HepG2 (cell line): ENCODE results near the gene HOXA11. TPM values are rescaled to one million over a fixed set of nuclear protein-coding genes. Genes with fewer than 3 reads are reported as not detected.

Experiments
- ATAC-seq: fragments of 200-7000 bp; cut with Tn5 transposase; 3 replicates; pipeline ENCODE4 v1.9.1; 2020; ENCODE audit warnings: mild to moderate bottlenecking, moderate library complexity
- BruUV-seq: library from RNA; stranded (reverse); fragments of 400-500 nt; replicated peaks from 2 replicates; lab custom pipeline; 2021; lab: Mats Ljungman, UMichigan
- CTCF ChIA-PET: fragments of 300-600 bp; formaldehyde crosslinking; extraction: SDS; loops from one replicate; lab custom pipeline; 2021; ENCODE audit warnings: low total read pairs, inconsistent platforms, low intra/inter-chr PET ratio; lab: Yijun Ruan, JAX
- POLR2A ChIA-PET: fragments of 350-600 bp; sonication (Branson Sonifier 250); formaldehyde crosslinking; loops from one replicate; lab custom pipeline; 2020; ENCODE audit warnings: antibody characterized with exemption, inconsistent platforms; lab: Yijun Ruan, JAX
- DNase-seq: peaks from one replicate; pipeline ENCODE4 v3.0.0-alpha.2; 2015; ENCODE audit warnings: low spot score
- FAIRE-seq: peaks from 3 replicates; lab custom pipeline; 2011; peaks lifted over from hg19 to GRCh38; lab: Jason Lieb, UNC
- H2AFZ ChIP-seq: one replicate; pipeline ENCODE4 v1.6.1; 2011; ENCODE audit warnings: low read length, inconsistent platforms
- H3K27ac ChIP-seq: fragments of 300-600 bp; 3 replicates; pipeline ENCODE4 v1.8.0; 2011; ENCODE audit warnings: mixed run types, mild to moderate bottlenecking, mixed read lengths, low read length, inconsistent platforms; ENCODE audit not compliant: insufficient read depth; ENCODE audit errors: extremely low read length
- H3K27me3 ChIP-seq, 2 experiments: fragments of 200-600 bp in 1 of 2; 2 replicates in 1 of 2; 3 replicates in 1 of 2; pipeline versions ENCODE4 v1.6.0 to v1.8.0; 2011; ENCODE audit warnings: low read length in 2 of 2, mild to moderate bottlenecking in 2 of 2, moderate library complexity in 2 of 2, inconsistent platforms in 1 of 2; ENCODE audit not compliant: insufficient read depth in 2 of 2, control insufficient read depth in 1 of 2
- H3K36me3 ChIP-seq, 2 experiments: fragments of 200-600 bp in 1 of 2; replicated peaks in 1 of 2; 2 replicates in 1 of 2; 3 replicates in 1 of 2; pipeline versions ENCODE4 v1.5.1 to v1.8.0; 2011; ENCODE audit warnings: low read length in 2 of 2, inconsistent platforms in 1 of 2; ENCODE audit not compliant: insufficient read depth in 2 of 2, control insufficient read depth in 1 of 2
- H3K4me1 ChIP-seq: 2 replicates; pipeline ENCODE4 v1.5.1; 2012; ENCODE audit warnings: low read length, inconsistent platforms; ENCODE audit not compliant: insufficient read depth
- H3K4me2 ChIP-seq: 2 replicates; pipeline ENCODE4 v1.6.0; 2011; ENCODE audit warnings: low read depth, low read length, inconsistent platforms
- H3K4me3 ChIP-seq, 3 experiments: fragments of 200-600 bp in 1 of 3; sonication (generic), shearing (Covaris generic) in 1 of 3; replicated peaks in 1 of 3; 2 replicates each; pipeline ENCODE4 v1.5.1; 2011 to 2016; ENCODE audit warnings: low read length in 3 of 3, inconsistent platforms in 2 of 3, low read depth in 2 of 3, mild to moderate bottlenecking in 2 of 3, control low read depth in 1 of 3, mixed read lengths in 1 of 3; ENCODE audit not compliant: insufficient read depth in 1 of 3
- H3K79me2 ChIP-seq: one replicate; pipeline ENCODE4 v1.6.1; 2011; ENCODE audit warnings: low read length, inconsistent platforms; ENCODE audit not compliant: insufficient read depth
- H3K9ac ChIP-seq: 2 replicates; pipeline ENCODE4 v1.6.0; 2011; ENCODE audit warnings: mild to moderate bottlenecking, low read depth, low read length, inconsistent platforms; ENCODE audit not compliant: insufficient read depth
- H3K9me3 ChIP-seq: 2 replicates; pipeline ENCODE4 v1.5.1; 2012; ENCODE audit warnings: mild to moderate bottlenecking, low read length
- H4K20me1 ChIP-seq: 2 replicates; pipeline ENCODE4 v1.6.0; 2011; ENCODE audit warnings: inconsistent platforms, mild to moderate bottlenecking, low read length, moderate library complexity; ENCODE audit not compliant: insufficient read depth
- RAD51 ChIP-seq: fragments of 450-650 bp; IDR thresholded peaks from 2 replicates; pipeline ENCODE4 v1.6.1; 2016; ENCODE audit warnings: borderline replicate concordance
- WGBS: methylation state at CpG from one replicate; pipeline ENCODE4 v1.1.6; 2017; ENCODE audit warnings: low lambda C conversion rate; 5-methylcytosine and 5-hydroxymethylcytosine counted together
- in situ Hi-C: cut with HindIII; loops from 2 replicates; pipeline ENCODE4 v1.10.0; 2017; ENCODE audit warnings: low pct_unique_long_range_greater_than_20kb; ENCODE audit not compliant: extremely low pct_ligation_motif_present
- intact Hi-C: fragments of 100-400 bp; cut with micrococcal nuclease; formaldehyde crosslinking; loops from one replicate; pipeline ENCODE4 v1.10.0; 2022; ENCODE audit not compliant: unreplicated experiment
- polyA plus RNA-seq, 8 experiments: library from polyadenylated mRNA; depleted of rRNA in 3 of 8; stranded (reverse) in 7 of 8; unstranded in 1 of 8; fragments of >200 nt; fragmentation: Illumina TruSeq in 4 of 8; extraction: Trizol in 4 of 8; gene quantifications; 2 replicates each; pipeline versions ENCODE4 v1.2.1 to v1.2.3, GENCODE V29; 2011 to 2016; ENCODE audit warnings: low read depth in 4 of 8, missing spikeins in 1 of 8, mixed read lengths in 1 of 8; ENCODE audit not compliant: insufficient read depth in 1 of 8
- total RNA-seq, 5 experiments: library from RNA; depleted of rRNA; stranded (reverse); fragments of >200 nt; fragmentation: Illumina TruSeq; extraction: Trizol; gene quantifications; 2 replicates each; pipeline ENCODE4 v1.2.3, GENCODE V29; 2016; ENCODE audit warnings: low read depth in 1 of 5
- TF ChIP-seq, protein P1 (sequence below): sonication (generic); formaldehyde crosslinking; IDR thresholded peaks from 2 replicates; pipeline ENCODE4 v1.5.1; 2020; ENCODE audit warnings: mild to moderate bottlenecking, missing genetic modification reagents, moderate library complexity
- TF ChIP-seq, protein P2 (sequence below): sonication (generic); formaldehyde crosslinking; conservative IDR thresholded peaks from 2 replicates; pipeline ENCODE4 v1.8.0; 2022; ENCODE audit warnings: missing genetic modification reagents
- TF ChIP-seq, protein P3 (sequence below), 2 experiments: sonication (generic) in 1 of 2; formaldehyde crosslinking in 1 of 2; IDR thresholded peaks; 2 replicates each; pipeline versions ENCODE4 v1.5.1 to v1.6.1; 2011 to 2020; ENCODE audit warnings: borderline replicate concordance in 1 of 2, low read depth in 1 of 2, low read length in 1 of 2, mild to moderate bottlenecking in 1 of 2, missing genetic modification reagents in 1 of 2, moderate library complexity in 1 of 2
- TF ChIP-seq, protein P4 (sequence below): sonication (generic); formaldehyde crosslinking; IDR thresholded peaks from 2 replicates; pipeline ENCODE4 v1.4.0; 2020; ENCODE audit warnings: missing genetic modification reagents

Gene HOXA11
- total and polyA plus RNA-seq, 2 of the 13 experiments (the other 11 are each of a cell fraction or from before 2014, with no cell fraction given): not detected

DNA sequence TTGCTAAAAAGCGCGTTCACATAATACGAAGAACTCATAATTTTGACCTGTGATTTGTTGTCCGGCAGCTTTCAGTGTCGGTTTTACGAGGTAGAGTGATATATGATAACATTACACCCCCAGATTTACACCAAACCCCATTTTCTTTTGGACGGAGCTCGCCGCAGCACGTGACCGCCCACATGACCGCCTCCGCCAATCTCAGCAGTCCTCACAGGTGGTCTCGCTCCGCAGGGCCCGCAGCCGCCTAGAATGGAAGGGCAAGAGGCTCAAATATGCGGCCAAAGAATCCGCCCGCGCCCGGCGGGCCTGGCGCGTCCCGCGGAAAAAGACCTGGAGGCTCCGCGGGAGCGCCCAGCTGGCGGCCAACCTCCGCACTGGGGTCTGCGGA, 28.5 kb downstream of the HOXA11 start, which contains the start of gene HOXA7:
HOXA7 (minus strand) TSS at position 168 of the 391 bp plus-strand sequence; CDS start at position 38, 130 bp downstream.
- peak within 1 kb of the TSS; percentile 60 for H3K4me2 ChIP-seq
- ATAC-seq (no peak), FAIRE-seq (no peak), DNase-seq (no peak)
- peaks cover 6 to 56% of the 10 kb centered on the region in 2 experiments for H3K27me3 ChIP-seq
- ChIA-PET POLR2A (interaction anchor here (0.6 kb wide), 1 partner anchor 35 kb away, joined by 3 read pairs; no protein-coding TSS in a partner anchor), CTCF (no interaction called here)
- TF ChIP-seq, protein P1, sequence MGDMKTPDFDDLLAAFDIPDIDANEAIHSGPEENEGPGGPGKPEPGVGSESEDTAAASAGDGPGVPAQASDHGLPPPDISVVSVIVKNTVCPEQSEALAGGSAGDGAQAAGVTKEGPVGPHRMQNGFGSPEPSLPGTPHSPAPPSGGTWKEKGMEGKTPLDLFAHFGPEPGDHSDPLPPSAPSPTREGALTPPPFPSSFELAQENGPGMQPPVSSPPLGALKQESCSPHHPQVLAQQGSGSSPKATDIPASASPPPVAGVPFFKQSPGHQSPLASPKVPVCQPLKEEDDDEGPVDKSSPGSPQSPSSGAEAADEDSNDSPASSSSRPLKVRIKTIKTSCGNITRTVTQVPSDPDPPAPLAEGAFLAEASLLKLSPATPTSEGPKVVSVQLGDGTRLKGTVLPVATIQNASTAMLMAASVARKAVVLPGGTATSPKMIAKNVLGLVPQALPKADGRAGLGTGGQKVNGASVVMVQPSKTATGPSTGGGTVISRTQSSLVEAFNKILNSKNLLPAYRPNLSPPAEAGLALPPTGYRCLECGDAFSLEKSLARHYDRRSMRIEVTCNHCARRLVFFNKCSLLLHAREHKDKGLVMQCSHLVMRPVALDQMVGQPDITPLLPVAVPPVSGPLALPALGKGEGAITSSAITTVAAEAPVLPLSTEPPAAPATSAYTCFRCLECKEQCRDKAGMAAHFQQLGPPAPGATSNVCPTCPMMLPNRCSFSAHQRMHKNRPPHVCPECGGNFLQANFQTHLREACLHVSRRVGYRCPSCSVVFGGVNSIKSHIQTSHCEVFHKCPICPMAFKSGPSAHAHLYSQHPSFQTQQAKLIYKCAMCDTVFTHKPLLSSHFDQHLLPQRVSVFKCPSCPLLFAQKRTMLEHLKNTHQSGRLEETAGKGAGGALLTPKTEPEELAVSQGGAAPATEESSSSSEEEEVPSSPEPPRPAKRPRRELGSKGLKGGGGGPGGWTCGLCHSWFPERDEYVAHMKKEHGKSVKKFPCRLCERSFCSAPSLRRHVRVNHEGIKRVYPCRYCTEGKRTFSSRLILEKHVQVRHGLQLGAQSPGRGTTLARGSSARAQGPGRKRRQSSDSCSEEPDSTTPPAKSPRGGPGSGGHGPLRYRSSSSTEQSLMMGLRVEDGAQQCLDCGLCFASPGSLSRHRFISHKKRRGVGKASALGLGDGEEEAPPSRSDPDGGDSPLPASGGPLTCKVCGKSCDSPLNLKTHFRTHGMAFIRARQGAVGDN (CRISPR knock-in tag): peak; percentile 12; the same call in 1 of the 2 replicates
- TF ChIP-seq RAD51: peak; percentile 47; the same call in 1 of the 2 replicates
- TF ChIP-seq, protein P2, sequence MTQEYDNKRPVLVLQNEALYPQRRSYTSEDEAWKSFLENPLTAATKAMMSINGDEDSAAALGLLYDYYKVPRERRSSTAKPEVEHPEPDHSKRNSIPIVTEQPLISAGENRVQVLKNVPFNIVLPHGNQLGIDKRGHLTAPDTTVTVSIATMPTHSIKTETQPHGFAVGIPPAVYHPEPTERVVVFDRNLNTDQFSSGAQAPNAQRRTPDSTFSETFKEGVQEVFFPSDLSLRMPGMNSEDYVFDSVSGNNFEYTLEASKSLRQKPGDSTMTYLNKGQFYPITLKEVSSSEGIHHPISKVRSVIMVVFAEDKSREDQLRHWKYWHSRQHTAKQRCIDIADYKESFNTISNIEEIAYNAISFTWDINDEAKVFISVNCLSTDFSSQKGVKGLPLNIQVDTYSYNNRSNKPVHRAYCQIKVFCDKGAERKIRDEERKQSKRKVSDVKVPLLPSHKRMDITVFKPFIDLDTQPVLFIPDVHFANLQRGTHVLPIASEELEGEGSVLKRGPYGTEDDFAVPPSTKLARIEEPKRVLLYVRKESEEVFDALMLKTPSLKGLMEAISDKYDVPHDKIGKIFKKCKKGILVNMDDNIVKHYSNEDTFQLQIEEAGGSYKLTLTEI (CRISPR knock-in tag): no peak
- TF ChIP-seq, protein P3, sequence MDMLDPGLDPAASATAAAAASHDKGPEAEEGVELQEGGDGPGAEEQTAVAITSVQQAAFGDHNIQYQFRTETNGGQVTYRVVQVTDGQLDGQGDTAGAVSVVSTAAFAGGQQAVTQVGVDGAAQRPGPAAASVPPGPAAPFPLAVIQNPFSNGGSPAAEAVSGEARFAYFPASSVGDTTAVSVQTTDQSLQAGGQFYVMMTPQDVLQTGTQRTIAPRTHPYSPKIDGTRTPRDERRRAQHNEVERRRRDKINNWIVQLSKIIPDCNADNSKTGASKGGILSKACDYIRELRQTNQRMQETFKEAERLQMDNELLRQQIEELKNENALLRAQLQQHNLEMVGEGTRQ (IDR thresholded peaks at IDR 0.05; ENCODE audit: low read depth, low read length): peak; percentile 87
- TF ChIP-seq, protein P3 (CRISPR knock-in tag; IDR thresholded peaks at IDR 0.05; ENCODE audit: borderline replicate concordance): peak; percentile 74; the same call in 1 of the 2 replicates
- TF ChIP-seq, protein P4, sequence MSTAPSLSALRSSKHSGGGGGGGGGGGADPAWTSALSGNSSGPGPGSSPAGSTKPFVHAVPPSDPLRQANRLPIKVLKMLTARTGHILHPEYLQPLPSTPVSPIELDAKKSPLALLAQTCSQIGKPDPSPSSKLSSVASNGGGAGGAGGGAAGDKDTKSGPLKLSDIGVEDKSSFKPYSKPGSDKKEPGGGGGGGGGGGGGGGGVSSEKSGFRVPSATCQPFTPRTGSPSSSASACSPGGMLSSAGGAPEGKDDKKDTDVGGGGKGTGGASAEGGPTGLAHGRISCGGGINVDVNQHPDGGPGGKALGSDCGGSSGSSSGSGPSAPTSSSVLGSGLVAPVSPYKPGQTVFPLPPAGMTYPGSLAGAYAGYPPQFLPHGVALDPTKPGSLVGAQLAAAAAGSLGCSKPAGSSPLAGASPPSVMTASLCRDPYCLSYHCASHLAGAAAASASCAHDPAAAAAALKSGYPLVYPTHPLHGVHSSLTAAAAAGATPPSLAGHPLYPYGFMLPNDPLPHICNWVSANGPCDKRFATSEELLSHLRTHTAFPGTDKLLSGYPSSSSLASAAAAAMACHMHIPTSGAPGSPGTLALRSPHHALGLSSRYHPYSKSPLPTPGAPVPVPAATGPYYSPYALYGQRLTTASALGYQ: no peak
- H3K79me2 ChIP-seq: no peaks in the 10 kb centered on the region
- peak within 1 kb of the TSS; percentile 40 to 48 (median 42); a peak in 5 of 6 replicates for H3K4me3 ChIP-seq
- intact Hi-C loops: no loop called here
- H3K36me3 ChIP-seq: no peaks in the 10 kb centered on the region
- H4K20me1 ChIP-seq: no peaks in the 10 kb centered on the region
- 46% methylated on average over 15 of the region's 33 CpGs for whole genome bisulfite sequencing
- no peak within 1 kb of the TSS for H2AFZ ChIP-seq
- H3K9ac ChIP-seq: no peak within 1 kb of the TSS
- in situ Hi-C loops: loop anchor here (5.0 to 25.0 kb wide), 2 partner anchors 789 to 1069 kb away; no protein-coding TSS in a partner anchor
- H3K9me3 ChIP-seq: no peaks in the 10 kb centered on the region
- BruUV-seq: no TSS peak
- H3K27ac ChIP-seq: no peak within 1 kb of the TSS
- peaks cover 28% of the 10 kb centered on the region for H3K4me1 ChIP-seq
